Measurements from ENCODE around the gene FOXO6. TPM values are rescaled to one million over a fixed set of nuclear protein-coding genes. Genes with fewer than 3 reads are reported as not detected.

The FOXO6 gene
- polyA plus RNA-seq, 1 donor (not counting 4 experiments of a cell fraction or from before 2014, with no cell fraction given) = not detected

DNA sequence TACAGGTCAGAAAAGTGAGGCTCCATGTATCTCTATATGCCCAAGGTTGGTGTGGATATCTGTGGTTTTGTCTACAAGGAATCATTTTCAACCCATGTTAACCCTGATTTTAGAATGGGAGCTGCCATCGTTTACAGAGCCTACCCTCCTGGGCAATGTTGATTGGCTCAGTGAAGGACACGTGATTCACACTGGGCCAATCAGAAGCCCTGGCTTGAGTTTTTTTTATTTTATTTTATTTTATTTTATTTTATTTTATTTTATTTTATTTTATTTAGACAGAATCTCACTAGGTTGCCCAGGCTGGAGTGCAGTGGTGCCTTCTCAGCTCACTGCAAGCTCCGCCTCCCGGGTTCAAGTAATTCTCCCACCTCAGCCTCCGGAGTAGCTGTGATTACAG lies 35.8 kb downstream of the FOXO6 start:
- dilution Hi-C loops (cut with MboI; ENCODE audit: extremely low pct_ligation_motif_present, low sequenced_read_pairs) = no loop called here
- FAIRE-seq = no peak
- TF ChIP-seq, protein P1, sequence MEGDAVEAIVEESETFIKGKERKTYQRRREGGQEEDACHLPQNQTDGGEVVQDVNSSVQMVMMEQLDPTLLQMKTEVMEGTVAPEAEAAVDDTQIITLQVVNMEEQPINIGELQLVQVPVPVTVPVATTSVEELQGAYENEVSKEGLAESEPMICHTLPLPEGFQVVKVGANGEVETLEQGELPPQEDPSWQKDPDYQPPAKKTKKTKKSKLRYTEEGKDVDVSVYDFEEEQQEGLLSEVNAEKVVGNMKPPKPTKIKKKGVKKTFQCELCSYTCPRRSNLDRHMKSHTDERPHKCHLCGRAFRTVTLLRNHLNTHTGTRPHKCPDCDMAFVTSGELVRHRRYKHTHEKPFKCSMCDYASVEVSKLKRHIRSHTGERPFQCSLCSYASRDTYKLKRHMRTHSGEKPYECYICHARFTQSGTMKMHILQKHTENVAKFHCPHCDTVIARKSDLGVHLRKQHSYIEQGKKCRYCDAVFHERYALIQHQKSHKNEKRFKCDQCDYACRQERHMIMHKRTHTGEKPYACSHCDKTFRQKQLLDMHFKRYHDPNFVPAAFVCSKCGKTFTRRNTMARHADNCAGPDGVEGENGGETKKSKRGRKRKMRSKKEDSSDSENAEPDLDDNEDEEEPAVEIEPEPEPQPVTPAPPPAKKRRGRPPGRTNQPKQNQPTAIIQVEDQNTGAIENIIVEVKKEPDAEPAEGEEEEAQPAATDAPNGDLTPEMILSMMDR (optimal IDR thresholded peaks at IDR 0.05 in 1 of 3, IDR thresholded peaks at IDR 0.05 in 1 of 3, conservative IDR thresholded peaks at IDR 0.05 in 1 of 3; ENCODE audit: extremely low read depth in 1 of 3, insufficient read depth in 2 of 3, low read length in 3 of 3) = no peak
- no peak for TF ChIP-seq EZH2 (IDR thresholded peaks at IDR 0.05; ENCODE audit: low read length)

DNA sequence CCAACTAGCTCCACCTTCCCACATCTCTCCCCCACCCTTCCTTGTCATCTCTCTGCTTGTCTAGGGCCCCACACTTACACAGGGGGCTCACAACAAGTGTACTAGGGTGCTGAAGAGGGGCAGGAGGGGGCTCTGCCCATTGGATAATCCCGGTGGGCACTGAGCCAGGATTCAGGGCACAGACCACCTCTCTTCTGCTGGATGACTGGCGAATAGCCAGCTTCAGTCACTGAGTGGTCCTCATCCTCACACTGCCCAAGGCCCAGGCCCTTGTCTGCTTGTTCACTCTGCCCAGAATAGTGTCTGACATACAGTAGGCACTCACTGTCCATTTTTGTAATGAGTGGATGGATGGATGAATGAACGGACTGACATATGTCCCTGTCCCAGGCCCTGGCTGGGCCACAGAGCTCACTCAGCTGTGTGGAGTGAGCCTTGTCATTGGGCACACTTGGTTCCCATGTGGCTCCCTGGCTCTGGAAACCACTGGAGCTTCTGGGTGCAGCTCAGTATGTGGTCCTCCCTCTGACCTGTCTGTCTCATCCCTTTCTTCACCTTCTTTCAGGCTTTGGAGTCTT lies 36.6 kb downstream of the FOXO6 start:
- peaks cover 49% of the 10 kb centered on the region for H3K27me3 ChIP-seq (ENCODE audit: control insufficient read depth, extremely low read depth, insufficient read depth, low read length)
- no peak overlapping the region for H3K9ac ChIP-seq (ENCODE audit: control insufficient read depth, extremely low read depth, insufficient read depth, low read length)
- H3K4me2 ChIP-seq (ENCODE audit: control insufficient read depth, extremely low read depth, insufficient read depth, low read depth, low read length) = no peak overlapping the region
- DNase-seq (ENCODE audit: low read depth, low spot score) (no peak), FAIRE-seq (no peak)
- H4K20me1 ChIP-seq (ENCODE audit: control insufficient read depth, extremely low read depth, insufficient read depth, low read length) = no peaks in the 10 kb centered on the region
- no peaks in the 10 kb centered on the region for H3K79me2 ChIP-seq (ENCODE audit: control insufficient read depth, insufficient read depth, low read length)
- H3K4me3 ChIP-seq (ENCODE audit: control insufficient read depth in 2 of 3, extremely low read depth in 1 of 3, insufficient read depth in 2 of 3, low read depth in 1 of 3, low read length in 3 of 3) = no peak overlapping the region
- H3K27ac ChIP-seq (ENCODE audit: control insufficient read depth, insufficient read depth, low read length) = no peak overlapping the region
- no peak overlapping the region for H2AFZ ChIP-seq (ENCODE audit: control insufficient read depth, low read length)
- no peak for TF ChIP-seq EZH2 (IDR thresholded peaks at IDR 0.05; ENCODE audit: low read length)
- TF ChIP-seq, protein P1 (optimal IDR thresholded peaks at IDR 0.05 in 1 of 3, IDR thresholded peaks at IDR 0.05 in 1 of 3, conservative IDR thresholded peaks at IDR 0.05 in 1 of 3; ENCODE audit: extremely low read depth in 1 of 3, insufficient read depth in 2 of 3, low read length in 3 of 3) = no peak
- no peaks in the 10 kb centered on the region for H3K36me3 ChIP-seq (ENCODE audit: control insufficient read depth in 2 of 2, extremely low read depth in 1 of 2, insufficient read depth in 2 of 2, low read length in 2 of 2)
- no peaks in the 10 kb centered on the region for H3K4me1 ChIP-seq (ENCODE audit: control insufficient read depth, extremely low read depth, insufficient read depth, low read length)
- no peaks in the 10 kb centered on the region for H3K9me1 ChIP-seq (ENCODE audit: control insufficient read depth, extremely low read depth, insufficient read depth, low read length)
- dilution Hi-C loops (cut with MboI; ENCODE audit: extremely low pct_ligation_motif_present, low sequenced_read_pairs) = no loop called here
- H3K9me3 ChIP-seq (ENCODE audit: control insufficient read depth, low read depth, low read length) = no peaks in the 10 kb centered on the region

More for the DNA sequence above, 35.8 kb downstream of the FOXO6 start:
- Histone ChIP-seq H3K79me2 (ENCODE audit: control insufficient read depth, insufficient read depth, low read length) (no peaks in the 10 kb centered on the region), H3K9me1 (ENCODE audit: control insufficient read depth, extremely low read depth, insufficient read depth, low read length) (no peaks in the 10 kb centered on the region), H3K36me3 (ENCODE audit: control insufficient read depth in 2 of 2, extremely low read depth in 1 of 2, insufficient read depth in 2 of 2, low read length in 2 of 2) (no peaks in the 10 kb centered on the region), H3K27me3 (ENCODE audit: control insufficient read depth, extremely low read depth, insufficient read depth, low read length) (peaks cover 43% of the 10 kb centered on the region), H3K4me2 (ENCODE audit: control insufficient read depth, extremely low read depth, insufficient read depth, low read depth, low read length) (no peak overlapping the region), H3K9me3 (ENCODE audit: control insufficient read depth, low read depth, low read length) (no peaks in the 10 kb centered on the region), H4K20me1 (ENCODE audit: control insufficient read depth, extremely low read depth, insufficient read depth, low read length) (no peaks in the 10 kb centered on the region), H3K4me3 (ENCODE audit: control insufficient read depth in 2 of 3, extremely low read depth in 1 of 3, insufficient read depth in 2 of 3, low read depth in 1 of 3, low read length in 3 of 3) (no peak overlapping the region), H3K27ac (ENCODE audit: control insufficient read depth, insufficient read depth, low read length) (no peak overlapping the region), H3K4me1 (ENCODE audit: control insufficient read depth, extremely low read depth, insufficient read depth, low read length) (no peaks in the 10 kb centered on the region), H2AFZ (ENCODE audit: control insufficient read depth, low read length) (no peak overlapping the region), H3K9ac (ENCODE audit: control insufficient read depth, extremely low read depth, insufficient read depth, low read length) (no peak overlapping the region)
- DNase-seq (ENCODE audit: low read depth, low spot score) = no peak
